Breast epithelium (tissue), 3 donors: ENCODE measurements around the gene PLEKHM2.

ENCODE experiments used
- POLR2A ChIP-seq: fragments of 450-650 bp; IDR thresholded peaks from one replicate; pipeline ENCODE4 v1.6.1; 2016; ENCODE audit warnings: antibody characterized with exemption, mild to moderate bottlenecking, moderate library complexity
- POLR2AphosphoS5 ChIP-seq, 3 donors: sonication (generic); formaldehyde crosslinking; IDR thresholded peaks; one replicate each; pipeline ENCODE4 v1.6.1; 2017; ENCODE audit warnings: antibody characterized with exemption in 3 of 3
- TF ChIP-seq, protein P1 (sequence below), 3 donors: fragments of 450-650 bp; IDR thresholded peaks; one replicate each; pipeline ENCODE4 v1.5.1; 2016 to 2017; ENCODE audit warnings: antibody characterized with exemption in 3 of 3, mild to moderate bottlenecking in 3 of 3, moderate library complexity in 3 of 3

DNA sequence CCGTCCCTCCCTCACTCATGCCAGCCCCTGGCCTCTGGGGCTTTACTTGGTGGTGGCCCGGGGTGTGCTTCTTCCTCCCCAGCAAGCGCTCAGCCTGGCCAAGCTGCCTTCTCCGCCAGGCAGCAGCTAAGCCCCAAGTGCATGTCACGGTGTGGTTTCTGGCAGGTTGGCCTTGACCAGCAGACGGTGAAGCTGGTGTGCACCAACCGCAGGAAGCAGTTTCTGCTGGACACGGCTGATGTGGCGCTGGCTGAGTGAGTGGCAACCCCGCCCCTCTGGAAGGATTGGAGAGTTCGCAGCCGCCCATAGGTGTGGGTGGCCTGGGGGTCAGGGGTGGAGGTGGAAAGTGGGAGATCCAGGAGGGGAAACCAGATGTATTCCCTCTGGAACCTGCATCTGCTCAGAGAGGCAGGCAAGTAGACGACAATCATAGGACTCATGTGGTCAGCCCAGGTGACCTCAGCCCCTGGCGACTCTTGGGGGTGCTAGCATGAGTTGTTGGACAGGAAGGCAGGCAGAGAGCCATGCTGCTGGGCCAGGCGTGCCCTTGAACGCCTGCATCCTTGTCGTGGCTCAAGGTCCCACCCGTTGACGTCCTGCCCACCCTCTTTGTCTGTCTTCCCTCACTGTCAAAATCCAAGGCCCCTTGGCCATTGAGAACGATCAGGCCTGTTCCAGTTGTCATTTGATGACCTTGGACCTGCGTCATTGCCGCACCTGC lies 45.0 kb downstream of the PLEKHM2 start:
- no peak for TF ChIP-seq POLR2A
- TF ChIP-seq, protein P1, sequence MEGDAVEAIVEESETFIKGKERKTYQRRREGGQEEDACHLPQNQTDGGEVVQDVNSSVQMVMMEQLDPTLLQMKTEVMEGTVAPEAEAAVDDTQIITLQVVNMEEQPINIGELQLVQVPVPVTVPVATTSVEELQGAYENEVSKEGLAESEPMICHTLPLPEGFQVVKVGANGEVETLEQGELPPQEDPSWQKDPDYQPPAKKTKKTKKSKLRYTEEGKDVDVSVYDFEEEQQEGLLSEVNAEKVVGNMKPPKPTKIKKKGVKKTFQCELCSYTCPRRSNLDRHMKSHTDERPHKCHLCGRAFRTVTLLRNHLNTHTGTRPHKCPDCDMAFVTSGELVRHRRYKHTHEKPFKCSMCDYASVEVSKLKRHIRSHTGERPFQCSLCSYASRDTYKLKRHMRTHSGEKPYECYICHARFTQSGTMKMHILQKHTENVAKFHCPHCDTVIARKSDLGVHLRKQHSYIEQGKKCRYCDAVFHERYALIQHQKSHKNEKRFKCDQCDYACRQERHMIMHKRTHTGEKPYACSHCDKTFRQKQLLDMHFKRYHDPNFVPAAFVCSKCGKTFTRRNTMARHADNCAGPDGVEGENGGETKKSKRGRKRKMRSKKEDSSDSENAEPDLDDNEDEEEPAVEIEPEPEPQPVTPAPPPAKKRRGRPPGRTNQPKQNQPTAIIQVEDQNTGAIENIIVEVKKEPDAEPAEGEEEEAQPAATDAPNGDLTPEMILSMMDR (IDR thresholded peaks at IDR 0.05): no peak
- TF ChIP-seq POLR2AphosphoS5 (IDR thresholded peaks at IDR 0.05): no peak
